Panc1 (cell line): ENCODE results near the gene MMP24OS.

Experiments used
- CTCF ChIP-seq: fragments of 450-650 bp; IDR thresholded peaks from 2 replicates; pipeline ENCODE4 v1.5.1; 2017; ENCODE audit warnings: mild to moderate bottlenecking
- POLR2AphosphoS5 ChIP-seq: IDR thresholded peaks from 2 replicates; pipeline ENCODE4 v1.6.1; 2012; ENCODE audit warnings: mild to moderate bottlenecking, low read depth, low read length, moderate library complexity
- SIN3A ChIP-seq: IDR thresholded peaks from 2 replicates; pipeline ENCODE4 v1.6.1; 2012; ENCODE audit warnings: low read depth, mild to moderate bottlenecking, low read length, moderate library complexity, borderline replicate concordance; ENCODE audit not compliant: insufficient read depth
- TCF7L2 ChIP-seq: IDR thresholded peaks from 2 replicates; pipeline ENCODE4 v1.6.1; 2011; ENCODE audit warnings: mild to moderate bottlenecking, low read depth, low read length, inconsistent platforms

- TF ChIP-seq POLR2AphosphoS5 (no peak), CTCF (no peak), TCF7L2 (no peak), SIN3A (no peak)
These were observed 29.1 kb downstream of the MMP24OS start for GRCh38 chr20:35248641-35249475.
